Small intestine (tissue), 4 donors: ENCODE results near the gene C3orf52. TPM values are rescaled to one million over a fixed set of nuclear protein-coding genes. Genes with fewer than 3 reads are reported as not detected.

Experiments used
- polyA plus RNA-seq, 4 donors: library from polyadenylated mRNA; stranded (reverse) in 3 of 4; unstranded in 1 of 4; fragments of 200-250 nt in 3 of 4; fragments of 120-200 nt in 1 of 4; gene quantifications; one replicate each; pipeline versions ENCODE4 v1.2.1 to v1.2.3, GENCODE V29; 2013
- donor health status: healthy with polysubstance abuse.
- donor health status: Bipolar disorder and iron deficiency.
- donor health status: healthy.

C3orf52 gene
- polyA plus RNA-seq, 4 donors, result 3.8 to 20.1 (median 5.2) TPM

Other genes with a start within 250 kb of the C3orf52 start
- gene PHLDB2, start 227.1 kb upstream of the C3orf52 start, polyA plus RNA-seq, result 10 to 100 TPM in 1 of 4 donors, 1 to 10 TPM in 3; 1.1 to 17.8 (median 4.5) TPM
- 10 to 100 TPM in 3 of 4 donors, 1 to 10 TPM in 1; 10.0 to 32.9 (median 15.3) TPM for gene ABHD10, start 107.4 kb upstream of the C3orf52 start, polyA plus RNA-seq
- gene TAGLN3, start 87.5 kb upstream of the C3orf52 start, polyA plus RNA-seq, result 1 to 10 TPM in 2 of 4 donors, not detected in 2; 1.4 to 2.7 TPM
- under 1 TPM in 3 of 4 donors, not detected in 1; 0.22 to 0.81 (median 0.31) TPM for gene TMPRSS7, start 51.7 kb upstream of the C3orf52 start, polyA plus RNA-seq
- gene GCSAM, start 46.9 kb downstream of the C3orf52 start, polyA plus RNA-seq, result 1 to 10 TPM in 2 of 4 donors, under 1 TPM in 1, not detected in 1; 0.54 to 4.2 (median 1.3) TPM
- under 1 TPM in 2 of 4 donors, not detected in 2; 0.06 to 0.18 TPM for gene SLC9C1, start 207.8 kb downstream of the C3orf52 start, polyA plus RNA-seq
- 1 to 10 TPM in 3 of 4 donors, not detected in 1; 1.1 to 9.6 (median 7.9) TPM for gene CD200, start 246.8 kb downstream of the C3orf52 start, polyA plus RNA-seq